Astrocyte (in vitro differentiated cells and primary cell): ENCODE data around the gene ANTXR2.

ENCODE experiments used
- CTCF ChIP-seq: IDR thresholded peaks from 2 replicates; pipeline ENCODE4 v1.5.1; 2011; ENCODE audit warnings: low read depth, mild to moderate bottlenecking, inconsistent platforms, low read length, moderate library complexity; ENCODE audit not compliant: insufficient read depth
- EZH2 ChIP-seq: IDR thresholded peaks from 2 replicates; pipeline ENCODE4 v1.6.1; 2012; ENCODE audit warnings: mild to moderate bottlenecking, low read length, inconsistent platforms; ENCODE audit not compliant: insufficient read depth

- TF ChIP-seq CTCF: no peak
- no peak for TF ChIP-seq EZH2
These were observed 167.8 kb downstream of the ANTXR2 start for GRCh38 chr4:79905212-79905611.
